GM23248 (cell line): ENCODE data around the gene FKBP9.

Experiments used
- EZH2 ChIP-seq: fragments of 200-600 bp; sonication (generic); IDR thresholded peaks from 2 replicates; pipeline ENCODE4 v1.6.1; 2018; ENCODE audit warnings: antibody characterized with exemption, mild to moderate bottlenecking; ENCODE audit not compliant: insufficient read depth, poor library complexity, severe bottlenecking
- EZH2phosphoT487 ChIP-seq: fragments of 200-600 bp; sonication (generic); IDR thresholded peaks from 2 replicates; pipeline ENCODE4 v1.6.1; 2018; ENCODE audit warnings: antibody characterized with exemption, moderate library complexity, mild to moderate bottlenecking, low read depth; ENCODE audit not compliant: insufficient read depth

- TF ChIP-seq EZH2 (no peak), EZH2phosphoT487 (no peak)
These were observed 97.9 kb downstream of the FKBP9 start for GRCh38 chr7:33055158-33055557.
